ENCODE results near the gene FATE1. TPM values are rescaled to one million over a fixed set of nuclear protein-coding genes. Genes with fewer than 3 reads are reported as not detected.

Gene FATE1
- total RNA-seq, 1 donor from 2014 or later = 0.29 TPM

DNA sequence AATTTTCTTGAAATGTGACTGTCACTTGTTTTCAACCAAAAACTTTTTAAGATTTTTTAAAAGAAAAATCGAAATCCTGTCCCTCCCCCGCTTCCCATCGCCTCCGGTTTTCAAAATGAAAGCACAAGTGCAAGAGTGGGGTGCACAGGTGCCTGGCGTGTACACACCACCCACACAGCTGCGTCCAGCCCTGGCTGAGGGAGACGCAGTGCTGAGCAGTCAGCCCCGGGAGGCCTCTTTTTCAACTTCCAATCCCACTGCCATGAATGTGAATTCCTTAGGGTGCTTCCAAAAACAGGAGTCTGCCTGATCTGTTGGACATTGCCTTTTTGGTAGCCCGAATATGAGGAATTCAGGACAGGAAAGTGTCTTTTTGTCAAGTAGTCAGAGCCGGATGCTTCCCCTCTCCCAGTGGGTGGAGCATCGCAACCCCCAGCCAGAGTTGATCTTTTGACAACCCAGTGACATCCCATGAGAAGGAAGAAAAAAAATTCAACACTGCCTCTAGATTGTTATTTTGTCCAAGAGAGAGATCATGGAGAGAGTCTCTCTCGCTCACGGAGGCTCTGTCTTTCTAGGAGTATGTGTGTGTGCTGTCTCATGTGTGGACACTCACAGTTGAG lies 11.7 kb upstream of the FATE1 start:
- Mint-ChIP-seq H3K36me3 (no peaks in the 10 kb centered on the region), H3K27ac (no peak overlapping the region), H3K27me3 (no peaks in the 10 kb centered on the region), H3K9me3 (no peaks in the 10 kb centered on the region), H3K4me3 (no peak overlapping the region), H3K4me1 (ENCODE audit: unreplicated experiment) (no peaks in the 10 kb centered on the region)
- no peak for TF ChIP-seq CTCF (conservative IDR thresholded peaks at IDR 0.05)
- DNase-seq (ENCODE audit: extremely low spot score, unreplicated experiment) = no peak

DNA sequence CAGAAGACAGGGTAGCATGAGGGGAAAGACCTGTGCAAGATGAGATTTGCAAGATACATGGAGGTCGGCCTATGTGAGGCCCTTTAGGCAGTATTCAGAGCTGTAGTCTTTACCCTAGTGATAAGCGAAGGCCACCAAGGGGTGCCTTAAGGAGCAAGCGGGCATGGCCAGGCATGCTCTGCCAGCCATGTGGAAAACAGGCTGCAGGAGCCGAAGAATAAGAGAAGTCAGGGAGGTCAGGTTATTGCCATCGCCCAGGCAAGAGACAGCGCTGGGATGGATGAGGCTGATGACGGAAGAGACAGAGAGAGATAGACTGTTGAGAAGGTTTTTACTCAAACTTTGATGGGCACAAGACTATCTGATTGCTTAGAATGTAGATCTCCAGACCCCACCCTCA lies 7.0 kb upstream of the FATE1 start:
- no peaks in the 10 kb centered on the region for H3K36me3 Mint-ChIP-seq
- no peak for TF ChIP-seq CTCF (conservative IDR thresholded peaks at IDR 0.05)
- no peaks in the 10 kb centered on the region for H3K9me3 Mint-ChIP-seq
- no peaks in the 10 kb centered on the region for H3K27me3 Mint-ChIP-seq
- no peak overlapping the region for H3K27ac Mint-ChIP-seq
- H3K4me3 Mint-ChIP-seq = no peak overlapping the region
- DNase-seq (ENCODE audit: extremely low spot score, unreplicated experiment) = no peak
- no peaks in the 10 kb centered on the region for H3K4me1 Mint-ChIP-seq (ENCODE audit: unreplicated experiment)

- Mint-ChIP-seq H3K4me1 (ENCODE audit: unreplicated experiment) (no peaks in the 10 kb centered on the region), H3K4me3 (no peak overlapping the region)
- no peak for TF ChIP-seq CTCF (conservative IDR thresholded peaks at IDR 0.05)
These were observed 5.4 kb upstream of the FATE1 start for GRCh38 chrX:151710457-151710856.

DNA sequence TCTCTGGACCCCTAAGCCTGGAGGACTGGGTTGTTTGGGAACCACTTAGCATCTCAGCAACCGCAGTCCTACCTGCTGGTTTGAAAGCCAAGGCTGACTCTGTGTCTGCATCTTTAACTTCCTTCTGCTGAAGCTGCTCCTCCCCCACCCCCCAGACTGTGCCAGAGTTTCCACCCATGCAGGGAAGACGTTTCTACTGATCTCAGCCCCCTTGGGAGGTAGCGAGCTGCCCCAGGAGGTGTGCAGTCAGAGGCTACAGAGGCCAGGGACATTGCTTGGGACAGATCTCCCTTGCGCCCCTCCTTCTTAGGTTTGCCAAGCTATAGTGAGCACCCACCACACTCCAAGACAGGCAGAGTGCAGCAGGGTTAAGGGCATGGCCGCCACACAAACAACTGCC lies 4.7 kb upstream of the FATE1 start:
- no peaks in the 10 kb centered on the region for H3K36me3 Mint-ChIP-seq
- H3K4me3 Mint-ChIP-seq = no peak overlapping the region

More at GRCh38 chrX:151710457-151710856, 5.4 kb upstream of the FATE1 start:
- no peaks in the 10 kb centered on the region for H3K36me3 Mint-ChIP-seq
- DNase-seq (ENCODE audit: extremely low spot score, unreplicated experiment) = no peak
- no peaks in the 10 kb centered on the region for H3K27me3 Mint-ChIP-seq
- H3K27ac Mint-ChIP-seq = no peak overlapping the region
- H3K9me3 Mint-ChIP-seq = no peaks in the 10 kb centered on the region

DNA sequence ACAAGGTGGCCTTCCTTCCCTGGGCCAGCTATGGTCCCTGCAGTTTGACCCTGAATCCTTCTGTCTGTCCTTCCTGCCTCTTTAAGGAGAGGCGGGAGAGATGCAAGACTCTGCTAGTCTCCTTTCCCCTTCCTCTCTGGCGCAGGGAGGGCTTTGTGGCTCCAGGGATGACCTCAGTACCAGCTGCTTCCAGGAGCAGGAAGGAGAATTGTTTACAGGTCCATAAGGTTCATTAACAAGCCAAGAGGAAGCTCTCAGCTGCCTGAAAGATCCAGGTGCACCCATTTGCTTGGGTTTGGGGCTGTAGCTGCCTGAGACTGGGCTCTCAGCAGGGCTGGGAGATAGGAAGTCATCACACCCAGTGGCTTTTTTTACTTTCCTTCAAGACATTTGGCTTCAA lies 4.0 kb upstream of the FATE1 start:
- no peak overlapping the region for H3K4me3 Mint-ChIP-seq
- no peak for TF ChIP-seq CTCF (conservative IDR thresholded peaks at IDR 0.05)
- H3K27me3 Mint-ChIP-seq = peaks cover 5% of the 10 kb centered on the region
- H3K4me1 Mint-ChIP-seq (ENCODE audit: unreplicated experiment) = no peaks in the 10 kb centered on the region
- no peak overlapping the region for H3K27ac Mint-ChIP-seq
- no peaks in the 10 kb centered on the region for H3K9me3 Mint-ChIP-seq
- H3K36me3 Mint-ChIP-seq = no peaks in the 10 kb centered on the region
- DNase-seq (ENCODE audit: extremely low spot score, unreplicated experiment) = no peak

More for the DNA sequence above, 4.7 kb upstream of the FATE1 start:
- Mint-ChIP-seq H3K27me3 (no peaks in the 10 kb centered on the region), H3K27ac (no peak overlapping the region), H3K4me1 (ENCODE audit: unreplicated experiment) (no peaks in the 10 kb centered on the region), H3K9me3 (no peaks in the 10 kb centered on the region)
- TF ChIP-seq CTCF (conservative IDR thresholded peaks at IDR 0.05) = no peak
- no peak for DNase-seq (ENCODE audit: extremely low spot score, unreplicated experiment)

DNA sequence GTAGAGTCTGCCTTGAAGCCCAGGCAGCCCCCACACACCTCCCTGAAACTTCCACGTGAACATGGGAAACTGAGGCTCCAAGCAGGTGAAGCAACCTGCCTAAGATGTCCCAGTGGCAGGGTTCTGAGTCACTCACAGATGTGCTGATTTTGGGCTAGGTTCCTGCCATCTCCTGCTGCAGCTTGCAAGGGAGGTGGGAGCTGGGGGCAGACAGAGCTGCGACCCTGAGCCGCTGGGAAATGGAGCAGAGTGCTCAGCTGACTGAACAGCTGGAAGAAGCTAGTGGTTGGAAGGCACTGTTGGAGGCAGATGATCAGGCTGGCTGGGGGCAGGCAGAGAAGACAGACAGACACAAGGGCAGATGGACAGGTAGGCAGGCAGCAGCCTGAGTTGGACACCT lies 3.6 kb upstream of the FATE1 start:
- no peaks in the 10 kb centered on the region for H3K36me3 Mint-ChIP-seq
- H3K9me3 Mint-ChIP-seq = no peaks in the 10 kb centered on the region
- DNase-seq (ENCODE audit: extremely low spot score, unreplicated experiment) = no peak
- H3K27ac Mint-ChIP-seq = no peak overlapping the region
- H3K4me1 Mint-ChIP-seq (ENCODE audit: unreplicated experiment) = no peaks in the 10 kb centered on the region
- no peak for TF ChIP-seq CTCF (conservative IDR thresholded peaks at IDR 0.05)
- H3K4me3 Mint-ChIP-seq = no peak overlapping the region
- peaks cover 5% of the 10 kb centered on the region for H3K27me3 Mint-ChIP-seq
